GM23338 (cell line): Measurements from ENCODE around the gene NOTCH3. TPM values are rescaled to one million over a fixed set of nuclear protein-coding genes. Genes with fewer than 3 reads are reported as not detected.

Experiments used
- ATAC-seq: fragments of 200-7000 bp; cut with Tn5 transposase; 3 replicates; pipeline ENCODE4 v1.9.1; 2020
- DNase-seq: peaks from one replicate; pipeline ENCODE4 v3.0.0-alpha.2; 2015; ENCODE audit warnings: low spot score
- H2AFZ ChIP-seq: fragments of 200-600 bp; sonication (generic); 2 replicates; pipeline ENCODE4 v1.8.0; 2016; ENCODE audit warnings: antibody characterized with exemption, mild to moderate bottlenecking, moderate library complexity
- H3F3A ChIP-seq: fragments of 200-600 bp; sonication (generic); replicated peaks from 2 replicates; pipeline ENCODE4 v1.8.0; 2017; ENCODE audit warnings: antibody characterized with exemption, mixed run types, low read depth
- H3K27ac ChIP-seq: fragments of 200-600 bp; sonication (generic); 2 replicates; pipeline ENCODE4 v1.6.1; 2016; ENCODE audit warnings: low read depth
- H3K27me3 ChIP-seq: fragments of 200-600 bp; sonication (generic); 2 replicates; pipeline ENCODE4 v1.8.0; 2016; ENCODE audit warnings: mild to moderate bottlenecking, mixed run types, moderate library complexity; ENCODE audit not compliant: insufficient read depth
- H3K36me3 ChIP-seq: fragments of 200-600 bp; sonication (generic); 2 replicates; pipeline ENCODE4 v1.8.0; 2016; ENCODE audit warnings: mild to moderate bottlenecking; ENCODE audit not compliant: insufficient read depth
- H3K4me1 ChIP-seq: fragments of 200-600 bp; sonication (generic); 2 replicates; pipeline ENCODE4 v1.8.0; 2016; ENCODE audit warnings: mild to moderate bottlenecking, moderate library complexity; ENCODE audit not compliant: insufficient read depth
- H3K4me2 ChIP-seq: fragments of 200-600 bp; sonication (generic); 2 replicates; pipeline ENCODE4 v1.7.1; 2017; ENCODE audit warnings: mixed run types
- H3K4me3 ChIP-seq: fragments of 200-600 bp; sonication (generic); 2 replicates; pipeline ENCODE4 v1.6.1; 2016; ENCODE audit warnings: mixed run types
- H3K79me2 ChIP-seq: fragments of 200-600 bp; sonication (generic); replicated peaks from 2 replicates; pipeline ENCODE4 v1.8.0; 2017; ENCODE audit warnings: mild to moderate bottlenecking; ENCODE audit not compliant: insufficient read depth
- H3K9me2 ChIP-seq: fragments of 200-600 bp; sonication (generic); 2 replicates; pipeline ENCODE4 v1.8.0; 2017; ENCODE audit not compliant: insufficient read depth
- H4K20me1 ChIP-seq: fragments of 200-600 bp; sonication (generic); replicated peaks from 2 replicates; pipeline ENCODE4 v1.8.0; 2017; ENCODE audit warnings: mild to moderate bottlenecking; ENCODE audit not compliant: insufficient read depth
- H3K27ac Mint-ChIP-seq: 2 replicates; pipeline ENCODE4 v1.8.0; 2020; ENCODE audit warnings: inconsistent platforms, mild to moderate bottlenecking, moderate library complexity, mixed read lengths
- H3K27me3 Mint-ChIP-seq: 3 replicates; pipeline ENCODE4 v1.8.0; 2022; ENCODE audit warnings: low read depth, mild to moderate bottlenecking, moderate library complexity, mixed read lengths, inconsistent platforms; ENCODE audit not compliant: insufficient read depth, poor library complexity
- H3K36me3 Mint-ChIP-seq: 3 replicates; pipeline ENCODE4 v1.8.0; 2021; ENCODE audit warnings: low read depth, mild to moderate bottlenecking, inconsistent platforms, moderate library complexity, mixed read lengths
- H3K4me1 Mint-ChIP-seq: 3 replicates; pipeline ENCODE4 v1.8.0; 2020; ENCODE audit warnings: mild to moderate bottlenecking, inconsistent platforms, mixed read lengths
- H3K4me3 Mint-ChIP-seq: 3 replicates; pipeline ENCODE4 v1.8.0; 2021; ENCODE audit warnings: moderate library complexity, mild to moderate bottlenecking, inconsistent platforms, mixed read lengths
- H3K9me3 Mint-ChIP-seq: 3 replicates; pipeline ENCODE4 v1.8.0; 2020; ENCODE audit warnings: moderate library complexity, mild to moderate bottlenecking, inconsistent platforms, mixed read lengths
- CREB1 ChIP-seq: fragments of 250-450 bp; sonication (Bioruptor Pico); IDR thresholded peaks from 2 replicates; pipeline ENCODE4 v1.5.0; 2020; ENCODE audit warnings: low read depth, mild to moderate bottlenecking, moderate library complexity
- EZH2 ChIP-seq: fragments of 200-600 bp; sonication (generic); IDR thresholded peaks from one replicate; pipeline ENCODE4 v1.8.0; 2017; ENCODE audit warnings: antibody characterized with exemption, mild to moderate bottlenecking, low read depth; ENCODE audit not compliant: unreplicated experiment
- EZH2phosphoT487 ChIP-seq: fragments of 200-600 bp; sonication (generic); IDR thresholded peaks from one replicate; pipeline ENCODE4 v1.8.1; 2018; ENCODE audit warnings: antibody characterized with exemption; ENCODE audit not compliant: unreplicated experiment
- NANOG ChIP-seq: IDR thresholded peaks from 2 replicates; pipeline ENCODE4 v1.6.1; 2016; ENCODE audit warnings: antibody characterized with exemption, borderline replicate concordance
- POLR2AphosphoS5 ChIP-seq: IDR thresholded peaks from 2 replicates; pipeline ENCODE4 v1.6.1; 2016; ENCODE audit warnings: antibody characterized with exemption, low read depth
- STAT1 ChIP-seq: IDR thresholded peaks from one replicate; pipeline ENCODE4 v1.6.1; 2016; ENCODE audit warnings: antibody characterized with exemption; ENCODE audit not compliant: unreplicated experiment
- polyA plus RNA-seq: library from polyadenylated mRNA; unstranded; fragments of >200 nt; fragmentation: Nextera tagmentation; extraction: Ambion mirVana; gene quantifications from 2 replicates; pipeline ENCODE4 v1.2.1, GENCODE V29; 2016
- total RNA-seq: library from RNA; depleted of rRNA; stranded (reverse); fragments of >200 nt; shearing (Covaris generic); gene quantifications from 2 replicates; pipeline ENCODE4 v1.2.3, GENCODE V29; 2014
- TF ChIP-seq, protein P1 (sequence below): IDR thresholded peaks from 2 replicates; pipeline ENCODE4 v1.6.1; 2016; ENCODE audit warnings: antibody characterized with exemption
- TF ChIP-seq, protein P2 (sequence below): IDR thresholded peaks from one replicate; pipeline ENCODE4 v1.6.1; 2018; ENCODE audit warnings: antibody characterized with exemption; ENCODE audit not compliant: unreplicated experiment
- TF ChIP-seq, protein P3 (sequence below), 2 experiments: fragments of 200-600 bp in 1 of 2; sonication (generic) in 1 of 2; conservative IDR thresholded peaks; 2 replicates each; pipeline versions ENCODE4 v1.5.1 to v1.6.1; 2016 to 2017; ENCODE audit warnings: antibody characterized with exemption in 2 of 2, low read depth in 2 of 2, mild to moderate bottlenecking in 2 of 2, moderate library complexity in 1 of 2
- TF ChIP-seq, protein P4 (sequence below): fragments of 250-450 bp; sonication (Bioruptor Pico); IDR thresholded peaks from 2 replicates; pipeline ENCODE4 v1.5.0; 2020; ENCODE audit warnings: mild to moderate bottlenecking, moderate library complexity

Gene NOTCH3
- total and polyA plus RNA-seq, 2 experiments from 2014 or later, result 24.3 to 172 TPM

DNA sequence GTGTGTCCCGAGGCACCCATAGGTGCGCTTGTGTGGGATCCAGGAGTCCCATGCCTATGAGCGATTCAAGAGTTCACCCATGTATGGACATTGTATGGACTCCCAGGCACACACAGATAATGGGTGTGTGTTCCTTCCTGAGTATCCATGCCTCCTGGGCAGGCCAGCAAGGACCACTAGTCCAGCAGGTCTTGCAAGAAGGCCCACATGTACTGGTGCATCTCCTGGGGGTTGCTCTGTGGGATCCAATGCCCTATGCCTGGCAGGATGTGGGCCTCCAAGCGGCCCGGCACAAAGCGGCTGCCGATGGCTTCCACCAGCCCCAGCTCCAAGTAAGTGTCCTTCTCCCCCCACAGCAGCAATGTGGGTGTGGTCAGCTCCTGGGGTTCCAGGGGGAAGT is 26.5 kb upstream of the NOTCH3 start:
- H3K4me1 Mint-ChIP-seq, result peaks cover 12% of the 10 kb centered on the region; the same call in 2 of the 3 replicates
- ATAC-seq (no peak), DNase-seq (no peak)
- Histone ChIP-seq H3K4me1 (peaks cover 3% of the 10 kb centered on the region; the same call in 1 of the 2 replicates), H3K27me3 (no peaks in the 10 kb centered on the region), H3K4me3 (no peak overlapping the region), H3F3A (peaks cover 8% of the 10 kb centered on the region), H3K4me2 (no peak overlapping the region), H3K9me2 (no peaks in the 10 kb centered on the region), H3K27ac (no peak overlapping the region), H2AFZ (no peak overlapping the region), H3K79me2 (no peaks in the 10 kb centered on the region), H3K36me3 (0 out of 2 replicates have a peak, but pooled peaks cover 3% of the 10 kb centered on the region), H4K20me1 (no peaks in the 10 kb centered on the region; the same call in 1 of the 2 replicates)
- no peak overlapping the region for H3K27ac Mint-ChIP-seq
- peaks cover 15% of the 10 kb centered on the region for H3K27me3 Mint-ChIP-seq
- H3K9me3 Mint-ChIP-seq, result peaks cover 2% of the 10 kb centered on the region; the same call in 2 of the 3 replicates
- no peak for TF ChIP-seq STAT1
- no peak for TF ChIP-seq EZH2
- no peak for TF ChIP-seq NANOG
- no peak for TF ChIP-seq CREB1 (CRISPR knock-in tag)
- TF ChIP-seq POLR2AphosphoS5, result no peak
- TF ChIP-seq, protein P1, sequence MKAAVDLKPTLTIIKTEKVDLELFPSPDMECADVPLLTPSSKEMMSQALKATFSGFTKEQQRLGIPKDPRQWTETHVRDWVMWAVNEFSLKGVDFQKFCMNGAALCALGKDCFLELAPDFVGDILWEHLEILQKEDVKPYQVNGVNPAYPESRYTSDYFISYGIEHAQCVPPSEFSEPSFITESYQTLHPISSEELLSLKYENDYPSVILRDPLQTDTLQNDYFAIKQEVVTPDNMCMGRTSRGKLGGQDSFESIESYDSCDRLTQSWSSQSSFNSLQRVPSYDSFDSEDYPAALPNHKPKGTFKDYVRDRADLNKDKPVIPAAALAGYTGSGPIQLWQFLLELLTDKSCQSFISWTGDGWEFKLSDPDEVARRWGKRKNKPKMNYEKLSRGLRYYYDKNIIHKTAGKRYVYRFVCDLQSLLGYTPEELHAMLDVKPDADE, result no peak
- TF ChIP-seq, protein P2, sequence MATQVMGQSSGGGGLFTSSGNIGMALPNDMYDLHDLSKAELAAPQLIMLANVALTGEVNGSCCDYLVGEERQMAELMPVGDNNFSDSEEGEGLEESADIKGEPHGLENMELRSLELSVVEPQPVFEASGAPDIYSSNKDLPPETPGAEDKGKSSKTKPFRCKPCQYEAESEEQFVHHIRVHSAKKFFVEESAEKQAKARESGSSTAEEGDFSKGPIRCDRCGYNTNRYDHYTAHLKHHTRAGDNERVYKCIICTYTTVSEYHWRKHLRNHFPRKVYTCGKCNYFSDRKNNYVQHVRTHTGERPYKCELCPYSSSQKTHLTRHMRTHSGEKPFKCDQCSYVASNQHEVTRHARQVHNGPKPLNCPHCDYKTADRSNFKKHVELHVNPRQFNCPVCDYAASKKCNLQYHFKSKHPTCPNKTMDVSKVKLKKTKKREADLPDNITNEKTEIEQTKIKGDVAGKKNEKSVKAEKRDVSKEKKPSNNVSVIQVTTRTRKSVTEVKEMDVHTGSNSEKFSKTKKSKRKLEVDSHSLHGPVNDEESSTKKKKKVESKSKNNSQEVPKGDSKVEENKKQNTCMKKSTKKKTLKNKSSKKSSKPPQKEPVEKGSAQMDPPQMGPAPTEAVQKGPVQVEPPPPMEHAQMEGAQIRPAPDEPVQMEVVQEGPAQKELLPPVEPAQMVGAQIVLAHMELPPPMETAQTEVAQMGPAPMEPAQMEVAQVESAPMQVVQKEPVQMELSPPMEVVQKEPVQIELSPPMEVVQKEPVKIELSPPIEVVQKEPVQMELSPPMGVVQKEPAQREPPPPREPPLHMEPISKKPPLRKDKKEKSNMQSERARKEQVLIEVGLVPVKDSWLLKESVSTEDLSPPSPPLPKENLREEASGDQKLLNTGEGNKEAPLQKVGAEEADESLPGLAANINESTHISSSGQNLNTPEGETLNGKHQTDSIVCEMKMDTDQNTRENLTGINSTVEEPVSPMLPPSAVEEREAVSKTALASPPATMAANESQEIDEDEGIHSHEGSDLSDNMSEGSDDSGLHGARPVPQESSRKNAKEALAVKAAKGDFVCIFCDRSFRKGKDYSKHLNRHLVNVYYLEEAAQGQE, result no peak
- TF ChIP-seq, protein P3, sequence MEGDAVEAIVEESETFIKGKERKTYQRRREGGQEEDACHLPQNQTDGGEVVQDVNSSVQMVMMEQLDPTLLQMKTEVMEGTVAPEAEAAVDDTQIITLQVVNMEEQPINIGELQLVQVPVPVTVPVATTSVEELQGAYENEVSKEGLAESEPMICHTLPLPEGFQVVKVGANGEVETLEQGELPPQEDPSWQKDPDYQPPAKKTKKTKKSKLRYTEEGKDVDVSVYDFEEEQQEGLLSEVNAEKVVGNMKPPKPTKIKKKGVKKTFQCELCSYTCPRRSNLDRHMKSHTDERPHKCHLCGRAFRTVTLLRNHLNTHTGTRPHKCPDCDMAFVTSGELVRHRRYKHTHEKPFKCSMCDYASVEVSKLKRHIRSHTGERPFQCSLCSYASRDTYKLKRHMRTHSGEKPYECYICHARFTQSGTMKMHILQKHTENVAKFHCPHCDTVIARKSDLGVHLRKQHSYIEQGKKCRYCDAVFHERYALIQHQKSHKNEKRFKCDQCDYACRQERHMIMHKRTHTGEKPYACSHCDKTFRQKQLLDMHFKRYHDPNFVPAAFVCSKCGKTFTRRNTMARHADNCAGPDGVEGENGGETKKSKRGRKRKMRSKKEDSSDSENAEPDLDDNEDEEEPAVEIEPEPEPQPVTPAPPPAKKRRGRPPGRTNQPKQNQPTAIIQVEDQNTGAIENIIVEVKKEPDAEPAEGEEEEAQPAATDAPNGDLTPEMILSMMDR (conservative IDR thresholded peaks at IDR 0.05; ENCODE audit: low read depth in 2 of 2), result no peak
- TF ChIP-seq, protein P4, sequence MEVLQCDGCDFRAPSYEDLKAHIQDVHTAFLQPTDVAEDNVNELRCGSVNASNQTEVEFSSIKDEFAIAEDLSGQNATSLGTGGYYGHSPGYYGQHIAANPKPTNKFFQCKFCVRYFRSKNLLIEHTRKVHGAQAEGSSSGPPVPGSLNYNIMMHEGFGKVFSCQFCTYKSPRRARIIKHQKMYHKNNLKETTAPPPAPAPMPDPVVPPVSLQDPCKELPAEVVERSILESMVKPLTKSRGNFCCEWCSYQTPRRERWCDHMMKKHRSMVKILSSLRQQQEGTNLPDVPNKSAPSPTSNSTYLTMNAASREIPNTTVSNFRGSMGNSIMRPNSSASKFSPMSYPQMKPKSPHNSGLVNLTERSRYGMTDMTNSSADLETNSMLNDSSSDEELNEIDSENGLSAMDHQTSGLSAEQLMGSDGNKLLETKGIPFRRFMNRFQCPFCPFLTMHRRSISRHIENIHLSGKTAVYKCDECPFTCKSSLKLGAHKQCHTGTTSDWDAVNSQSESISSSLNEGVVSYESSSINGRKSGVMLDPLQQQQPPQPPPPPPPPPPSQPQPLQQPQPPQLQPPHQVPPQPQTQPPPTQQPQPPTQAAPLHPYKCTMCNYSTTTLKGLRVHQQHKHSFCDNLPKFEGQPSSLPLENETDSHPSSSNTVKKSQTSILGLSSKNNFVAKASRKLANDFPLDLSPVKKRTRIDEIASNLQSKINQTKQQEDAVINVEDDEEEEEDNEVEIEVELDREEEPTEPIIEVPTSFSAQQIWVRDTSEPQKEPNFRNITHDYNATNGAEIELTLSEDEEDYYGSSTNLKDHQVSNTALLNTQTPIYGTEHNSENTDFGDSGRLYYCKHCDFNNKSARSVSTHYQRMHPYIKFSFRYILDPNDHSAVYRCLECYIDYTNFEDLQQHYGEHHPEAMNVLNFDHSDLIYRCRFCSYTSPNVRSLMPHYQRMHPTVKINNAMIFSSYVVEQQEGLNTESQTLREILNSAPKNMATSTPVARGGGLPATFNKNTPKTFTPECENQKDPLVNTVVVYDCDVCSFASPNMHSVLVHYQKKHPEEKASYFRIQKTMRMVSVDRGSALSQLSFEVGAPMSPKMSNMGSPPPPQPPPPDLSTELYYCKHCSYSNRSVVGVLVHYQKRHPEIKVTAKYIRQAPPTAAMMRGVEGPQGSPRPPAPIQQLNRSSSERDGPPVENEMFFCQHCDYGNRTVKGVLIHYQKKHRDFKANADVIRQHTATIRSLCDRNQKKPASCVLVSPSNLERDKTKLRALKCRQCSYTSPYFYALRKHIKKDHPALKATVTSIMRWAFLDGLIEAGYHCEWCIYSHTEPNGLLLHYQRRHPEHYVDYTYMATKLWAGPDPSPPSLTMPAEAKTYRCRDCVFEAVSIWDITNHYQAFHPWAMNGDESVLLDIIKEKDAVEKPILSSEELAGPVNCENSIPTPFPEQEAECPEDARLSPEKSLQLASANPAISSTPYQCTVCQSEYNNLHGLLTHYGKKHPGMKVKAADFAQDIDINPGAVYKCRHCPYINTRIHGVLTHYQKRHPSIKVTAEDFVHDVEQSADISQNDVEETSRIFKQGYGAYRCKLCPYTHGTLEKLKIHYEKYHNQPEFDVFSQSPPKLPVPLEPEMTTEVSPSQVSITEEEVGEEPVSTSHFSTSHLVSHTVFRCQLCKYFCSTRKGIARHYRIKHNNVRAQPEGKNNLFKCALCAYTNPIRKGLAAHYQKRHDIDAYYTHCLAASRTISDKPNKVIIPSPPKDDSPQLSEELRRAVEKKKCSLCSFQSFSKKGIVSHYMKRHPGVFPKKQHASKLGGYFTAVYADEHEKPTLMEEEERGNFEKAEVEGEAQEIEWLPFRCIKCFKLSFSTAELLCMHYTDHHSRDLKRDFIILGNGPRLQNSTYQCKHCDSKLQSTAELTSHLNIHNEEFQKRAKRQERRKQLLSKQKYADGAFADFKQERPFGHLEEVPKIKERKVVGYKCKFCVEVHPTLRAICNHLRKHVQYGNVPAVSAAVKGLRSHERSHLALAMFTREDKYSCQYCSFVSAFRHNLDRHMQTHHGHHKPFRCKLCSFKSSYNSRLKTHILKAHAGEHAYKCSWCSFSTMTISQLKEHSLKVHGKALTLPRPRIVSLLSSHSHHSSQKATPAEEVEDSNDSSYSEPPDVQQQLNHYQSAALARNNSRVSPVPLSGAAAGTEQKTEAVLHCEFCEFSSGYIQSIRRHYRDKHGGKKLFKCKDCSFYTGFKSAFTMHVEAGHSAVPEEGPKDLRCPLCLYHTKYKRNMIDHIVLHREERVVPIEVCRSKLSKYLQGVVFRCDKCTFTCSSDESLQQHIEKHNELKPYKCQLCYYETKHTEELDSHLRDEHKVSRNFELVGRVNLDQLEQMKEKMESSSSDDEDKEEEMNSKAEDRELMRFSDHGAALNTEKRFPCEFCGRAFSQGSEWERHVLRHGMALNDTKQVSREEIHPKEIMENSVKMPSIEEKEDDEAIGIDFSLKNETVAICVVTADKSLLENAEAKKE (CRISPR knock-in tag), result no peak
- TF ChIP-seq EZH2phosphoT487, result no peak
- peaks cover 8% of the 10 kb centered on the region; the same call in 2 of the 3 replicates for H3K36me3 Mint-ChIP-seq
- H3K4me3 Mint-ChIP-seq, result no peak overlapping the region
